Caki2 (cell line): ENCODE results near the gene DCAF12. TPM values are rescaled to one million over a fixed set of nuclear protein-coding genes. Genes with fewer than 3 reads are reported as not detected.
"Not testable (repeated sequence)": the region's sequence is repeated elsewhere in the genome, so short reads cannot be mapped to it uniquely, and the experiment has no call there.

Experiments used
- DNase-seq: peaks from one replicate; pipeline ENCODE4 v3.0.0-alpha.2; 2015; ENCODE audit warnings: low read depth
- in situ Hi-C: cut with HindIII; loops from 2 replicates; pipeline ENCODE4 v1.10.0; 2016; ENCODE audit warnings: low sequenced_read_pairs, low pct_unique_long_range_greater_than_20kb, mixed read lengths
- total RNA-seq: library from RNA; depleted of rRNA; stranded (reverse); fragments of >200 nt; shearing (Covaris generic); gene quantifications from 2 replicates; pipeline ENCODE4 v1.2.3, GENCODE V29; 2014; ENCODE audit warnings: low replicate concordance; rRNA removed

The DCAF12 gene
- total RNA-seq: 21.5 and 27.0 TPM in 2 replicates

- peak; percentile 86 for DNase-seq
- in situ Hi-C loops: no loop called here
Measured at GRCh38 chr9:34126207-34127034, at the start of gene DCAF12. Gene DCAF12, minus strand, starts transcription at chr9:34126698. Its CDS starts 267 bp downstream, at chr9:34126431.

GRCh38 chr9:34176089-34176488 lies 49.6 kb upstream of the DCAF12 start:
- no peak for DNase-seq
- in situ Hi-C loops: no loop called here

GRCh38 chr9:34171753-34172535 lies 45.4 kb upstream of the DCAF12 start:
- in situ Hi-C loops: no loop called here
- DNase-seq: no peak

GRCh38 chr9:34170237-34170991 lies 43.9 kb upstream of the DCAF12 start:
- in situ Hi-C loops: no loop called here
- DNase-seq: no peak

- in situ Hi-C loops: no loop called here
- DNase-seq: no peak
Measured at GRCh38 chr9:34169125-34169524, 42.6 kb upstream of the DCAF12 start.

- in situ Hi-C loops: no loop called here
- DNase-seq: peak; percentile 53
Measured at GRCh38 chr9:34163434-34163833, 36.9 kb upstream of the DCAF12 start.

GRCh38 chr9:34158362-34158869 lies 31.9 kb upstream of the DCAF12 start:
- in situ Hi-C loops: no loop called here
- peak; percentile 77 for DNase-seq

- in situ Hi-C loops: no loop called here
- no peak for DNase-seq
Measured at GRCh38 chr9:34157898-34158297, 31.4 kb upstream of the DCAF12 start.

GRCh38 chr9:34157318-34157717 lies 30.8 kb upstream of the DCAF12 start:
- in situ Hi-C loops: no loop called here
- DNase-seq: no peak

- no peak for DNase-seq
Measured at GRCh38 chr9:34154057-34154456, 27.6 kb upstream of the DCAF12 start.

GRCh38 chr9:34151398-34151797 lies 24.9 kb upstream of the DCAF12 start:
- DNase-seq: no peak
- in situ Hi-C loops: no loop called here

More at GRCh38 chr9:34154057-34154456, 27.6 kb upstream of the DCAF12 start:
- in situ Hi-C loops: no loop called here

- peak; percentile 76 for DNase-seq
- in situ Hi-C loops: no loop called here
Measured at GRCh38 chr9:34145165-34145564, 18.7 kb upstream of the DCAF12 start.

GRCh38 chr9:34143116-34143515 lies 16.6 kb upstream of the DCAF12 start:
- in situ Hi-C loops: no loop called here

GRCh38 chr9:34140853-34141252 lies 14.4 kb upstream of the DCAF12 start:
- in situ Hi-C loops: no loop called here
- no peak for DNase-seq

More at GRCh38 chr9:34143116-34143515, 16.6 kb upstream of the DCAF12 start:
- DNase-seq: no peak

- in situ Hi-C loops: no loop called here
- peak; percentile 63 for DNase-seq
Measured at GRCh38 chr9:34139477-34140146, 13.1 kb upstream of the DCAF12 start.

- DNase-seq, in situ Hi-C loops: not testable (repeated sequence)
Measured at GRCh38 chr9:34138644-34139043, 12.1 kb upstream of the DCAF12 start.

- in situ Hi-C loops: no loop called here
- DNase-seq: no peak
Measured at GRCh38 chr9:34134521-34134920, 8.0 kb upstream of the DCAF12 start.

GRCh38 chr9:34133436-34133949 lies 7.0 kb upstream of the DCAF12 start:
- no peak for DNase-seq
- in situ Hi-C loops: no loop called here
